Lower leg skin (tissue), 4 donors: Measurements from ENCODE around the gene CRACR2B. TPM values are rescaled to one million over a fixed set of nuclear protein-coding genes. Genes with fewer than 3 reads are reported as not detected.

Experiments
- DNase-seq, 2 donors: peaks; one replicate each; pipeline ENCODE4 v3.0.0-alpha.2; 2019; ENCODE audit warnings: low spot score in 2 of 2
- H3K4me3 ChIP-seq: fragments of 200-600 bp; sonication (generic); 2 replicates; pipeline ENCODE4 v1.5.1; 2017; ENCODE audit warnings: mild to moderate bottlenecking, low read depth; ENCODE audit not compliant: poor library complexity, severe bottlenecking
- CTCF ChIP-seq, 3 donors: fragments of 450-650 bp; IDR thresholded peaks; one replicate each; pipeline ENCODE4 v1.5.1; 2016; ENCODE audit warnings: antibody characterized with exemption in 3 of 3, mild to moderate bottlenecking in 3 of 3, moderate library complexity in 2 of 3
- POLR2A ChIP-seq, 2 donors: fragments of 450-650 bp; IDR thresholded peaks; one replicate each; pipeline ENCODE4 v1.6.1; 2016 to 2017; ENCODE audit warnings: antibody characterized with exemption in 2 of 2, mild to moderate bottlenecking in 1 of 2, moderate library complexity in 1 of 2
- WGBS, 2 donors: methylation state at CpG; one replicate each; pipeline ENCODE4 v1.1.5; 2018; 5-methylcytosine and 5-hydroxymethylcytosine counted together
- intact Hi-C: fragments of 100-400 bp; cut with DNase I; formaldehyde crosslinking; loops from one replicate; pipeline ENCODE4 v1.15.0; 2023; ENCODE audit warnings: low total_unique reads
- total RNA-seq, 4 donors: library from RNA; depleted of rRNA; stranded (reverse); fragments of >200 nt; gene quantifications; one replicate each; pipeline ENCODE4 v1.1.0, GENCODE V29; 2016

Gene CRACR2B
- total RNA-seq, 4 donors from 2014 or later = 14.5 to 47.9 (median 32.3) TPM

- intact Hi-C loops = no loop called here
- no peak overlapping the region for H3K4me3 ChIP-seq
- 88 to 89% methylated on average over 10 to 11 of the region's 11 CpGs for WGBS, 2 donors
- no peak for TF ChIP-seq POLR2A (IDR thresholded peaks at IDR 0.05)
- TF ChIP-seq CTCF (IDR thresholded peaks at IDR 0.05) = no peak
- DNase-seq = no peak
Measured at GRCh38 chr11:864898-865297, 37.2 kb downstream of the CRACR2B start.

GRCh38 chr11:865462-866430 is 38.0 kb downstream of the CRACR2B start:
- WGBS, 2 donors = 73 to 77% methylated on average over 30 to 37 of the region's 41 CpGs
- DNase-seq = no peak
- TF ChIP-seq POLR2A (IDR thresholded peaks at IDR 0.05) (no peak), CTCF (IDR thresholded peaks at IDR 0.05) (no peak)
- H3K4me3 ChIP-seq = no peak overlapping the region
- intact Hi-C loops = no loop called here

GRCh38 chr11:866481-866880 is 38.8 kb downstream of the CRACR2B start:
- TF ChIP-seq CTCF (IDR thresholded peaks at IDR 0.05) (no peak), POLR2A (IDR thresholded peaks at IDR 0.05) (no peak)
- DNase-seq = no peak
- 82 to 88% methylated on average over 11 to 14 of the region's 14 CpGs for WGBS, 2 donors
- intact Hi-C loops = no loop called here
- H3K4me3 ChIP-seq = no peak overlapping the region

- no peak overlapping the region for H3K4me3 ChIP-seq
- TF ChIP-seq POLR2A (IDR thresholded peaks at IDR 0.05) (no peak), CTCF (IDR thresholded peaks at IDR 0.05) (no peak)
- WGBS, 2 donors = 81 to 93% methylated on average over 8 of the region's 8 CpGs
- DNase-seq = no peak
- intact Hi-C loops = no loop called here
Measured at GRCh38 chr11:867856-868358, 40.2 kb downstream of the CRACR2B start.

- no peak overlapping the region for H3K4me3 ChIP-seq
- intact Hi-C loops = no loop called here
- no peak for DNase-seq
- TF ChIP-seq POLR2A (IDR thresholded peaks at IDR 0.05) (no peak), CTCF (IDR thresholded peaks at IDR 0.05) (no peak)
- 88 to 90% methylated on average over 17 of the region's 17 CpGs for WGBS, 2 donors
Measured at GRCh38 chr11:868394-868793, 40.7 kb downstream of the CRACR2B start.
